Stomach (tissue), 9 donors: ENCODE data around the gene BAG3. TPM values are rescaled to one million over a fixed set of nuclear protein-coding genes. Genes with fewer than 3 reads are reported as not detected.

Experiments used
- DNase-seq, 2 donors: peaks; one replicate each; pipeline versions ENCODE4 v3.0.0 to v3.0.0-alpha.2; 2013 to 2019
- H3K27ac ChIP-seq, 5 donors: fragments of 200-600 bp in 4 of 5; sonication (generic) in 4 of 5; one replicate each; pipeline ENCODE4 v1.5.1; 2013 to 2019; ENCODE audit warnings: mild to moderate bottlenecking in 1 of 5, moderate library complexity in 1 of 5
- H3K27me3 ChIP-seq, 3 donors: fragments of 200-600 bp; sonication (generic); one replicate each; pipeline ENCODE4 v1.5.1; 2017 to 2019; ENCODE audit warnings: mixed run types in 1 of 3
- H3K36me3 ChIP-seq, 4 donors: fragments of 200-600 bp; sonication (generic); 1 replicate in 3 of 4; 2 replicates in 1 of 4; pipeline ENCODE4 v1.5.1; 2016 to 2019
- H3K4me1 ChIP-seq, 4 donors: fragments of 200-600 bp; sonication (generic); one replicate each; pipeline ENCODE4 v1.5.1; 2016 to 2019
- H3K4me3 ChIP-seq, 4 donors: fragments of 200-600 bp; sonication (generic) in 3 of 4; one replicate each; pipeline ENCODE4 v1.5.1; 2016 to 2019; ENCODE audit warnings: mild to moderate bottlenecking in 1 of 4
- H3K9me3 ChIP-seq, 4 donors: fragments of 200-600 bp; sonication (generic); one replicate each; pipeline ENCODE4 v1.5.1; 2016 to 2019
- CTCF ChIP-seq, 7 experiments: fragments of 450-650 bp in 4 of 7; fragments of 200-600 bp in 3 of 7; sonication (generic) in 3 of 7; IDR thresholded peaks; one replicate each; pipeline ENCODE4 v1.5.1; 2016 to 2019; ENCODE audit warnings: antibody characterized with exemption in 7 of 7, control low read depth in 2 of 7, mild to moderate bottlenecking in 1 of 7
- EP300 ChIP-seq: sonication (generic); formaldehyde crosslinking; IDR thresholded peaks from one replicate; pipeline ENCODE4 v1.6.1; 2017; ENCODE audit warnings: antibody characterized with exemption
- POLR2A ChIP-seq, 4 donors: fragments of 450-650 bp; IDR thresholded peaks; one replicate each; pipeline ENCODE4 v1.6.1; 2016; ENCODE audit warnings: antibody characterized with exemption in 4 of 4, control low read depth in 2 of 4, mild to moderate bottlenecking in 1 of 4, moderate library complexity in 1 of 4
- POLR2AphosphoS5 ChIP-seq, 3 donors: sonication (generic); formaldehyde crosslinking; IDR thresholded peaks; one replicate each; pipeline ENCODE4 v1.6.1; 2016; ENCODE audit warnings: antibody characterized with exemption in 3 of 3
- WGBS, 5 donors: extraction: QIAGEN DNeasy Blood & Tissue Kit in 3 of 5; methylation state at CpG; one replicate each; pipeline versions ENCODE4 v1.1.5 to v1.1.7; 2013 to 2018; 5-methylcytosine and 5-hydroxymethylcytosine counted together
- intact Hi-C: fragments of 100-400 bp; cut with DNase I; formaldehyde crosslinking; loops from one replicate; pipeline ENCODE4 v1.15.1; 2023; ENCODE audit warnings: low total_unique reads
- polyA plus RNA-seq, 3 donors: library from polyadenylated mRNA; stranded (reverse); fragments of 200-250 nt; gene quantifications; one replicate each; pipeline ENCODE4 v1.2.3, GENCODE V29; 2013
- total RNA-seq, 5 donors: library from RNA; depleted of rRNA; stranded (reverse); fragments of >200 nt; gene quantifications; one replicate each; pipeline versions ENCODE4 v1.1.0 to v1.2.3, GENCODE V29; 2014 to 2016
- donor health status: healthy with polysubstance abuse.
- donor health status: Bipolar disorder and iron deficiency.
- donor health status: healthy.

BAG3 gene
- total and polyA plus RNA-seq, 8 donors, result 8.4 to 113 (median 27.3) TPM

DNA sequence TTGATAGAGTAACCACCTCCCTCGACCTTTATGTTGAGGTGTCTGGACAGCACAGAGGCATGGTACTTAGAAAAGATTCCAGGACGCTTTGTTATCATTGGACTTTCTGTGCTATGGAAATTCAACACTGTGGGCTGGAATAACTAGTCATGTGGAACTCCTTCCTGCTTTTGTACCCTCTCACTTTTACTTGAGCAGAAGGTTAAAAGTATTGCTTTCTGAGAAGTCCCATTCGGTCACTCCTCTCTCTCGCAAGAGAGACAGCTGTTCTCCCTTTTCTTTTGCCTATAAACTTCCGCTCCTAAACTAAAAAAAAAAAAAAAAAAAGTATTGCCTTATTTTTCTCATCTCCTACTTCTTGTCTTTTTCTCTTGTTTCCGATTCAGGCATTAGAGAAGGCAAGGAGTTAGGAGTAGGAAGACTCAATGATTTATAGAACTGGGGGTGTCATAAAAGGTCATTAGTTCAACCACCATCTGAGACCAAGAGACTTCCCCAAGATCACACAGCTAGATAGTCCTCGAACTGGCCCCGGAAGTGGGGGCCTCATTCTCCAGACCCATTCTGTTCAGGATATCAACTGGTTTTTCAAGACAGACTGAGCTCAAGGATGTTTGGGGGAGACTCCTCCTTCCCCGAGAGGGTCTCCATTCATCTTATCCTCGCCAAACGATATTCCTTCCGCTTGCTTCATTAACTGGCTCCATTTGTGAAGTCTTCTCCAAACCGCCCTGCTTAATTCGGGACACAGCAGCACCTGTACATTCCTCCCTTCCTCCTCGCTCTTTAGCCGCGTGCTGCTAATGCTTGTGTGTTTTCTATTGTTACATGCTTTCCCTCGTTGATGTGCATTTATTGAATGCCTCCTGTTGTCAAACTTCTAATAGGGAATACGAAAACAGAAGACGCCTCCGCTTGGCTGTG is 73.7 kb downstream of the BAG3 start:
- intact Hi-C loops, result no loop called here
- Histone ChIP-seq H3K27me3 (no peaks in the 10 kb centered on the region), H3K4me1 (peaks cover 10 to 40% (median 25%) of the 10 kb centered on the region in 4 donors), H3K27ac (peak overlapping the region; percentile 91 to 96 (median 93)), H3K9me3 (no peaks in the 10 kb centered on the region), H3K4me3 (peak overlapping the region; percentile 80 to 97 (median 94)), H3K36me3 (no peaks in the 10 kb centered on the region)
- DNase-seq, result peak in 1 of 2 donors; percentile 64
- WGBS, 5 donors, result 21 to 27% (median 24%) methylated on average over 21 of the region's 21 CpGs
- no peak for TF ChIP-seq EP300

GRCh38 chr10:119725517-119725827 is 74.3 kb downstream of the BAG3 start:
- WGBS, 5 donors, result 0 to 1% (median 0%) methylated on average over 27 to 32 of the region's 32 CpGs
- DNase-seq, result no peak
- H3K4me3 ChIP-seq, result peak overlapping the region; percentile 80 to 97 (median 94)

DNA sequence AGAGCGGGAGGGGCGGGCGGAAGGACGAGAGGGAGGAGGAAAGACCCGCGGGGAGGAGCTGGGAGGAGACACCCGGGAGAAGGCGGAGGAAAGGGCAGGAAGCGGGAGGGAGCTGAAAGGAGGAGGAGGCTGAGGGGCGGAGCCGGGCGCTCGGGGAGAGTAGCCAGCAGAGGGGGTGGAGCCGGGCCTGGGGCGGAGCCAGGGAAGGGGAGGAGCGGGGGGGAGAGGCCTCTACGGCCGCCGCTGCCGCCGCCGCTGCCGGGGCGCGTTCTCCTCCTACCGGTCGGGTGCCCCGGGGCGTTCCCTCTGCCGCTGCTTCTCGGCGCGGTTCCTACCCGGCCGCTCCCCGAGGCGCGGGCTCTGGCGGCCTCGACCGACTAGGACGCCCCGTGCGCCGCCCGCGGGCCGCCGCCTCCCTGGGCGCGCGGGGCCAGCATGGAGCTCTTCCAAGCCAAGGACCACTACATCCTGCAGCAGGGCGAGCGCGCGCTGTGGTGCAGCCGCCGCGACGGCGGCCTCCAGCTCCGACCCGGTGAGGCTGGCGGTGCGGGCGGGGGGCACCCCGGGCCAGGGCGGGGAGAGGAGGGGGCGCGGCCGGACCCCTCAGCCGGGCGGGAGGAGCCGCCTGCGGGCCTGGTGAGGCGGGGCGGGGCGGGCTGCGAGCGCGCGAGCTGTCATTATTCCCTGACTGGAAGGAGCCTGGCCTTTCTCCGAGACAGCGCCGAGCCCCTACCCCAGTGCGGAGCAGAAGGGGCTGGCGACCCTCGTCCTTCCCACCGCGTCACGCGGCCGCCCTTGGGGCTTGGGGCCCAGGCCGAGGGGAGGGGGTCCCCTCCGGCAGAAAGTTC is 74.9 kb downstream of the BAG3 start, which contains the start of gene INPP5F:
Gene INPP5F, plus strand, starts transcription at position 223 of the 848 bp plus-strand sequence. Its CDS starts 213 bp downstream, at position 436.
- Histone ChIP-seq H3K27me3 (no peaks in the 10 kb centered on the region), H3K27ac (peak within 1 kb of the TSS; percentile 91 to 96 (median 93)), H3K36me3 (no peaks in the 10 kb centered on the region), H3K9me3 (no peaks in the 10 kb centered on the region), H3K4me1 (peaks cover 10 to 40% (median 25%) of the 10 kb centered on the region in 4 donors), H3K4me3 (peak within 1 kb of the TSS; percentile 80 to 97 (median 94))
- WGBS, 5 donors, result 0 to 2% (median 1%) methylated on average over 23 to 95 of the region's 95 CpGs
- peak; percentile 99 for DNase-seq
- peak in 1 of 3 donors; percentile 21 for TF ChIP-seq POLR2AphosphoS5 (IDR thresholded peaks at IDR 0.05)
- TF ChIP-seq CTCF (IDR thresholded peaks at IDR 0.05), result peak in 3 of 7 experiments; percentile 7 to 36 (median 13)
- TF ChIP-seq EP300, result no peak
- intact Hi-C loops, result no loop called here

More at GRCh38 chr10:119725517-119725827, 74.3 kb downstream of the BAG3 start:
- Histone ChIP-seq H3K36me3 (no peaks in the 10 kb centered on the region), H3K27me3 (no peaks in the 10 kb centered on the region), H3K4me1 (peaks cover 10 to 40% (median 25%) of the 10 kb centered on the region in 4 donors), H3K9me3 (no peaks in the 10 kb centered on the region), H3K27ac (peak overlapping the region; percentile 91 to 96 (median 93))
- TF ChIP-seq CTCF (IDR thresholded peaks at IDR 0.05) (peak in 1 of 7 experiments; percentile 4), POLR2AphosphoS5 (IDR thresholded peaks at IDR 0.05) (peak; percentile 48 to 93 (median 90)), EP300 (no peak), POLR2A (IDR thresholded peaks at IDR 0.05) (peak in 1 of 4 donors; percentile 60)
- intact Hi-C loops, result no loop called here

DNA sequence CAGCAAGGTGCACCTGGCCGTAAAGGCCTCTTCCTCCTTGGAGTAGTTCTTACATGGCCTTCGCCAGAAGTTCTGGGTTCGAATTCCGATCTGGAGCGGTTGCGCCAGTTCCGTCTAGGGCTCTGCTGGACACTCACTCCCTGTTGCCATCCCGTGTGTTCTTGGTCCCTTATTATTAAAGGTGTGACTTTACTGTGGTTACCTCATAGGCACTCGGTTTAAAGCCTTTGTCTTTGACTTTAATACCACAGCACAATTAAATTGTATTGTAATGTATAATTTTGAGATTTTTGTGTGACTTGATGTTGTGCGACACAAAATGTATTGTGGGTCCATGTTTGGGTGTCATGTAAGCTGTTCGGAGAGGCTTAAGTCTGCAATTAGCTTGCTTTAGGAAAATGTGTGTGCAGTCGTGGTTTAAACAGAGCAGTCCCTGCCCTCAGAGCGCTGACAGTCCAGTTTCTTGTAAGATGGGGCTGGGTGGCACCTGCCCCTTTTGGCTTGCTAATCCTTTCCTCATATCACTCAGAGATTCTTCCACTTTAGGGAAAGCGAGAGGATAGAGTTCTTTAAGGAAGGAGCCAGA is 75.6 kb downstream of the BAG3 start:
- peaks cover 10 to 40% (median 25%) of the 10 kb centered on the region in 4 donors for H3K4me1 ChIP-seq
- TF ChIP-seq POLR2A (IDR thresholded peaks at IDR 0.05) (no peak), EP300 (no peak), POLR2AphosphoS5 (IDR thresholded peaks at IDR 0.05) (no peak), CTCF (IDR thresholded peaks at IDR 0.05) (no peak)
- no peaks in the 10 kb centered on the region for H3K36me3 ChIP-seq
- intact Hi-C loops, result no loop called here
- H3K27me3 ChIP-seq, result no peaks in the 10 kb centered on the region
- H3K27ac ChIP-seq, result peak overlapping the region; percentile 90 to 96 (median 92)
- 47 to 54% (median 48%) methylated on average over 13 to 14 of the region's 14 CpGs for WGBS, 5 donors
- H3K4me3 ChIP-seq, result peak overlapping the region; percentile 80 to 97 (median 94)
- H3K9me3 ChIP-seq, result no peaks in the 10 kb centered on the region
- no peak for DNase-seq

Other genes with a start within 250 kb of the BAG3 start
- 100 to 1,000 TPM in 1 of 5 donors, 10 to 100 TPM in 3, not detected in 1; 12.3 to 177 (median 29.1) TPM for gene RGS10, start 108.7 kb upstream of the BAG3 start, total RNA-seq
- 100 to 1,000 TPM in 1 of 3 donors, 10 to 100 TPM in 2; 47.7 to 128 (median 60.8) TPM for gene RGS10, start 108.7 kb upstream of the BAG3 start, polyA plus RNA-seq
- 100 to 1,000 TPM in 1 of 5 donors, 10 to 100 TPM in 4; 22.6 to 140 (median 49.6) TPM for gene TIAL1, start 54.4 kb upstream of the BAG3 start, total RNA-seq
- 10 to 100 TPM; 24.3 to 68.3 (median 29.0) TPM for gene TIAL1, start 54.4 kb upstream of the BAG3 start, polyA plus RNA-seq
- 10 to 100 TPM; 15.4 to 25.7 (median 20.3) TPM for gene INPP5F, start 74.7 kb downstream of the BAG3 start, total RNA-seq
- 1 to 10 TPM; 4.6 to 8.7 (median 4.9) TPM for gene INPP5F, start 74.7 kb downstream of the BAG3 start, polyA plus RNA-seq
- 10 to 100 TPM; 19.8 to 88.9 (median 50.9) TPM for gene MCMBP, start 221.5 kb downstream of the BAG3 start, total RNA-seq
- 10 to 100 TPM; 17.5 to 26.1 (median 21.8) TPM for gene MCMBP, start 221.5 kb downstream of the BAG3 start, polyA plus RNA-seq
- gene SEC23IP, start 241.3 kb downstream of the BAG3 start, total RNA-seq, result 10 to 100 TPM in 3 of 5 donors, 1 to 10 TPM in 2; 4.1 to 82.1 (median 17.2) TPM
- gene SEC23IP, start 241.3 kb downstream of the BAG3 start, polyA plus RNA-seq, result 10 to 100 TPM in 2 of 3 donors, 1 to 10 TPM in 1; 7.2 to 20.8 (median 12.4) TPM